HG02642 (cell line): ENCODE data around the gene OR10A7.
"Not testable (repeated sequence)": the region's sequence is repeated elsewhere in the genome, so short reads cannot be mapped to it uniquely, and the experiment has no call there.

Experiments
- ATAC-seq: cut with Tn5 transposase; IDR thresholded peaks from one replicate; pipeline ENCODE4 v1.9.1; 2021; ENCODE audit warnings: mild to moderate bottlenecking; ENCODE audit not compliant: unreplicated experiment, poor library complexity

OR10A7 gene, protein sequence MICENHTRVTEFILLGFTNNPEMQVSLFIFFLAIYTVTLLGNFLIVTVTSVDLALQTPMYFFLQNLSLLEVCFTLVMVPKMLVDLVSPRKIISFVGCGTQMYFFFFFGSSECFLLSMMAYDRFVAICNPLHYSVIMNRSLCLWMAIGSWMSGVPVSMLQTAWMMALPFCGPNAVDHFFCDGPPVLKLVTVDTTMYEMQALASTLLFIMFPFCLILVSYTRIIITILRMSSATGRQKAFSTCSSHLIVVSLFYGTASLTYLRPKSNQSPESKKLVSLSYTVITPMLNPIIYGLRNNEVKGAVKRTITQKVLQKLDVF

GRCh38 chr12:55220725-55221124, at the start of gene OR10A7:
OR10A7 (plus strand) TSS chr12:55221025; CDS start chr12:55221025, 0 bp downstream.
- no peak for ATAC-seq

GRCh38 chr12:55171445-55171844, 49.4 kb upstream of the OR10A7 start:
- no peak for ATAC-seq

DNA sequence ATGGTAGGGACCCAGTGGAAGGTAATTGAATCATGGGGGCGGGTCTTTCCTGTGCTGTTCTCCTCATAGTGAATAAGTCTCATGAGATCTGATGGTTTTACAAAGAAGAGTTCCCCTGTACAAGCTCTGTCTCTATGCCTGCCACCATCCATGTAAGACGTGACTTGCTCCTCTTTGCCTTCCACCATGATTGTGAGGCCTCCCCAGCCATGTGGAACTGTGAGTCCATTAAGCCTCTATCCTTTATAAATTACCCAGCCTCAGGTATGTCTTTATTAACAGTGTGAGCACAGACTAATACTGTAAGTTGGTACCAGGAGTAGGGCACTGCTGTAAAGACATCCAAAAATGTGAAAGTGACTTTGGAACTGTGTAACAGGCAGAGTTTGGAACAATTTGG, 49.0 kb upstream of the OR10A7 start:
- ATAC-seq: not testable (repeated sequence)

- no peak for ATAC-seq
Measured at GRCh38 chr12:55172686-55173085, 48.1 kb upstream of the OR10A7 start.

- ATAC-seq: no peak
Measured at GRCh38 chr12:55173456-55173855, 47.4 kb upstream of the OR10A7 start.

DNA sequence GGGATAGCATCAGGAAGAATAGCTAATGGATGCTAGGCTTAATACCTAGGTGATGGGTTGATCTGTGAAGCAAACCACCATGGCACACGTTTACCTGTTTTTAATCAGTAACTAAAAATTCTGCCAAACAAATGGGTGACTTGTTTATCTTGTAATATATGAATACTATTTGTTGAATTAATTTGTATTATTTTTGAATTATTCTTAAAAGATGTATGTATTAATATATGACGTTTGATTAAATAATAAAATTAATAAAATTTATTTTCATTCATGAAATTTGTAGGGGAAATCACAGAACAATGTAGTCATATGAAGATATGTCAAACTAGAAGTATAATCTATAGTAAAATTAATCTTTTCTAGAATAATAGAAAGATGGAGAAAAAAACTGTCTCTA, 32.3 kb upstream of the OR10A7 start:
- no peak for ATAC-seq

DNA sequence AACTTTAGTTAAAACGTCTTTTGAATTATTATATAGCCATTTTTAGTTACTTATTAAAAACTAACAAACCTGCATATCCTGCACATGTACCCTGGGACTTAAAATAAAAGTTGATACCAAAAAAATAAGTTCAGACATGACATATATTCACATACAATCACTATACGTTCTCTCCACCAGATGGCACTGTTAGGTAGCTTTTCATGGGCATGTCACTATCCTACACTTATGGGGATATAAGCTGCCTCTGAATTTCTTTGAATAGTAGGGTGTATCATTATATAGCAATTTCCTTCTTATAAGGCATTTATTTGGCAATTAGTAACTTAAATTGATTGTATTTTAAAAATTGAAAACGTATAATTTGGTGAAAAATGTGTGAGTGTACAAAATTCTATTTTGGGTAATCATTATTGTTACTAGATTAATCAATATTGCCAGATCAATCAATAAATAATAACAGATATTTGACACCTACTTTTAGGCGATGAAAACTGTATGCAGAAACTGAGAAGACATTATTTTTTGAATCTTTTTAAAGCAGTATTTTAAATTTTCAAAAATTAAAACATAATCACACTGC, 31.8 kb upstream of the OR10A7 start:
- ATAC-seq: peak; percentile 85

DNA sequence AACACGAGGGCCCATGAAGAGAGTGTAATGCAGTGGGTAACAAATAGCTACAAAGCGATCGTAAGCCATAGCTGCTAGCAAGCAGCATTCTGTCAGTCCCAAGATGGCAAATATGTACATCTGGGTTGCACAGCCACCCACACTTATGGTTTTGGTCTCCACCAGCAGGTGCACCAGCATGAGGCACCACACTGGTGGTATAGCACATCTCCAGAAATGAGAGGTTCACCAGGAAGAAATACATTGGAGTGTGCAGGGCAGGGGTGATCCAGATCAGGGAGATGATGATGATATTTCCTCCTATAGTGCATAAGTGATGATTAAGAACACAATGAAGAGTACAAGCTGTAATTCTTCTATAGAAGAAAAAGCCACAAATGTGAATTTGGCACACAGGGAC, 26.4 kb upstream of the OR10A7 start:
- no peak for ATAC-seq

DNA sequence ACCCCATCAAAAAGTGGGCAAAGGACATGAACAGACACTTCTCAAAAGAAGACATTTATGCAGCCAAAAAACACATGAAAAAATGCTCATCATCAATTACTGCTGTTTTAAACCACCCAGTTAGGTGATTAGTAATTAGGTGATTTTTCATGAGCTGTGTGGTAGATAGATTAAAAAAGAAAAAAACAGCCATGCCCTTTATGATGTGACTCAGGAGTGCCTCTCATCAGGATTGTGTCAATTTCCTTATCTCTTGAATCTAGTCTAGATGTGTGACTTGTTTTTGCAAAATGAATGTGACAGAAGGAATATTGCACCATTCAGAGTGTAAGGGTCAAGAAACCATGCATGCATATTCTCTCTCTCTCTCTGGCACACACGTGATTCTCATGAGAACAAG, 5.7 kb downstream of the OR10A7 start:
- ATAC-seq: no peak

- ATAC-seq: no peak
Measured at GRCh38 chr12:55227643-55228042, 6.8 kb downstream of the OR10A7 start.

GRCh38 chr12:55244309-55244708, 23.5 kb downstream of the OR10A7 start, which contains the start of gene OR6C74:
OR6C74 (plus strand) TSS chr12:55244609; CDS start chr12:55247288, 2,679 bp downstream.
- ATAC-seq: no peak

GRCh38 chr12:55246159-55246558, 25.3 kb downstream of the OR10A7 start:
- ATAC-seq: no peak

- no peak for ATAC-seq
Measured at GRCh38 chr12:55250944-55251343, 30.1 kb downstream of the OR10A7 start.

DNA sequence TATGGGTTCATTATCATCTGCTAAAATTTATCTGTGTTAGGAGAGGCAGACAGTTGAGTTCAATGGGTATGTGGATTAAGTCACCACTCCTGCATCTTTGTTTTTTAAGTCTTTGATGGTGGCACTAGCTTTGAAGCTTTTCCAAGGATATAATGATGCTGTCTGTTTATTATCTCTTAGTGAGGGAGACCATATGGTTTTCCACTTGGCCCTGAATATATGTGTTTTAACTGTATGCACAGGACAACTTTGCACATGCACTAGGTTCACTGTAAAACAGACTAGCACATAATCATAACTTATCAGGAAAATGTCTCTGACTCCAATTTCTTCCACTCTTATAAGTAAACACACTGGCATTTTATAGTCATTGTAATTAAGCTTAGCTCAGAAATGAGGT, 32.5 kb downstream of the OR10A7 start:
- ATAC-seq: no peak

DNA sequence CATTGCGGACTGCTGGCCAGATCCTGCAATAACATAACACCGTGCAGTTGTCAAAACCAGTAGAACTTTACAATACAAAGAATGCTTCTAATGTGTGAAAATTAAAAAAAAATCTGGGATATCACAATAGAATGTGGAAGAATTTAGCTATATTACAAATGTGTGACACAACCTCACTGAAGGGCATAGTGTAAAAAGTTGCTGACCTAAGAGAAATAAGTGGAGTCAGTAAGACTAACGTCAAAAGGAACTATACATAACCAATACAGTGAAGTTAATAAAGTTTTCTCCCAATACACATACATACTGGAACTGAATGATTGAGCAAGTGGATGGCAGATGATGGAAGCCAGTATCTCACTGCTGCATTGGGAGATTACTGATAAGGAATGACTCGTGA, 36.0 kb downstream of the OR10A7 start:
- no peak for ATAC-seq

- no peak for ATAC-seq
Measured at GRCh38 chr12:55258303-55258702, 37.5 kb downstream of the OR10A7 start.
